GM12892 (cell line): ENCODE data around the gene KIAA1755.

ENCODE experiments used
- DNase-seq: peaks from one replicate; pipeline ENCODE4 v3.0.0; 2011; ENCODE audit not compliant: insufficient read length
- FAIRE-seq: peaks from 2 replicates; lab custom pipeline; 2011; peaks lifted over from hg19 to GRCh38; lab: Jason Lieb, UNC
- POLR2A ChIP-seq: IDR thresholded peaks from 2 replicates; pipeline ENCODE4 v1.6.1; 2011; ENCODE audit warnings: low read depth, low read length, control low read depth
- POLR2AphosphoS5 ChIP-seq: IDR thresholded peaks from 2 replicates; pipeline ENCODE4 v1.6.1; 2011; ENCODE audit warnings: low read depth, low read length, control low read depth
- TAF1 ChIP-seq: IDR thresholded peaks from 2 replicates; pipeline ENCODE4 v1.6.1; 2011; ENCODE audit warnings: low read depth, mild to moderate bottlenecking, control low read depth, low read length, borderline replicate concordance

KIAA1755 gene

DNA sequence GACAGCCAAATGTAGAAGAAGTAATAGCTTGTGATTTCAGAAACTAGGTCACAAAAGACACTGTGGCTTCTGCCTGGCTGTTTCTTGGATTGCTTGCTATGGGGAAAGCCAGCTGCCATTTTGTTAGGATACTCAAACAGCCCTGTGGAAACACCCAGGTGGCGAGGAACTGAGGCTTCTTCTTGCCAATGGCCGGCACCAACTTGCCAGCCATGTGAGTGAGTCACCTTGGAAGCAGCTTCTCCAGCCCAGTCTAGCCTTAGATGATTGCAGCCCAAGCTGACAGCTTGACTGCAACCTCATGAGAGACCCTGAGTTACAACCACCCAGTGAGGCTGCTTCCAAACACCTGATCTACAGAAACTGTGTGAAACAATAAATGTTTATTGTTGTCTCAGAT lies 11.9 kb upstream of the KIAA1755 start:
- no peak for FAIRE-seq
- DNase-seq = no peak
- TF ChIP-seq POLR2A (no peak), POLR2AphosphoS5 (no peak), TAF1 (no peak)

DNA sequence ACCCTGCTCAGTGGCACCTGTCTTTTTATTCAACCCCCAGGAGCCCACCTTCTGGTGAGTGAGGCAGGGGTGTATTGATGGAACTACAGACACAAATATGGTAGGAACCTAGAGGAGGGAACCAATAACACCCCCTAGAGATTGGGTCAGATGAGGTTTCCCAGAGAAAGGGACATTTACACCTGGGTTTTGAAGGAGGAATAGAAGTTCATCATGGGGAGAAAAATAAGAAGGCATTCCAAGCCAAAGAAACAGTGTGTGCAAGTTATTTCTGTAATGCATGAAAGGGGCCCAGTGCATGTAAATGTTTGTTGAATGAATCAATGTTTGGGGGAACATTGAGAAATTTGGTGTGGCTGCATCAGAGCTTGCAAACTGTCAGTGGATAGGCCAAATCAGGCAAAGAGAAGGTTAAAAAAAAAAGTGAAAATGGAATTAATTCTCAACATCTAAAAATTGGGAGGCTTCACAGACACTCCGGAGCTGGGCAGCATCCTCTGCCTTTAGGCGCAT lies 11.1 kb upstream of the KIAA1755 start:
- DNase-seq (no peak), FAIRE-seq (no peak)

DNA sequence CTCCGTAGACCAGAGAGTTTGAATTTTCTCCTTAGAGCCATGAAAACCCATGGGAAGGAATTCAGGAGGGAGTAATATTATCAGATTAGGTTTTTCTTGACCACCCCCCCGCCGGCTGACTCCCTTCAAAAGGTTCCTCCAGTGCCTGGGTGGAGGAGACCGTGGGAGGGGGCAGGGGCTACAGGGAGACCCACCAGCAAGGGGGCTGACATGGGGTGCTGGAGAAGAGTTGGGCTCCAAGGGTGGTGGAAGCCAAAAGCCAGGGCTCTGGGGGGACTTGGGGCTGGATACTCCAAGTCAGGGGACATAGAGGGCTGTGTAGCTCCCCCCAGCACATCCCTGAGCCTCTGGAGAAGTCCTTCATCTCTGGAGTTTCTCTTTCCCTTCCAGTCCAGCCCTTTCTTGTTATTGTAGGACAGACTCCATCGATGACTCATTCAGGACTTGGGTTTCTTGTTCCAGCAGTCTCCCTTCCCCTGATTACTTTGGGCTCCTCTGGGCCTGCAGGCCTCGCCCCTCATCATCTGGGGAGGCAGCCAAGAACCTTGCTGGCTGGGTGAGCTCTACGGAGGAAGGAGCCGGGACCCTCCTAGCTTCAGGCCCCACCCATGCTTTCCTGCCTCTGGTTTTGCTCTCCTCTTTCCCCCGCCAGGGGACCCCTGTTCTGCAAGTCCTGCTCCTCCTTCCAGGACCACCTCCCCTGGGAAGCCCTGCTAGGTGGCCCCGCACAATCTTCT lies 10.5 kb upstream of the KIAA1755 start:
- TF ChIP-seq TAF1 (no peak), POLR2A (no peak), POLR2AphosphoS5 (no peak)
- DNase-seq (no peak), FAIRE-seq (no peak)

More for the DNA sequence above, 11.1 kb upstream of the KIAA1755 start:
- TF ChIP-seq POLR2AphosphoS5 (no peak), POLR2A (no peak), TAF1 (no peak)

DNA sequence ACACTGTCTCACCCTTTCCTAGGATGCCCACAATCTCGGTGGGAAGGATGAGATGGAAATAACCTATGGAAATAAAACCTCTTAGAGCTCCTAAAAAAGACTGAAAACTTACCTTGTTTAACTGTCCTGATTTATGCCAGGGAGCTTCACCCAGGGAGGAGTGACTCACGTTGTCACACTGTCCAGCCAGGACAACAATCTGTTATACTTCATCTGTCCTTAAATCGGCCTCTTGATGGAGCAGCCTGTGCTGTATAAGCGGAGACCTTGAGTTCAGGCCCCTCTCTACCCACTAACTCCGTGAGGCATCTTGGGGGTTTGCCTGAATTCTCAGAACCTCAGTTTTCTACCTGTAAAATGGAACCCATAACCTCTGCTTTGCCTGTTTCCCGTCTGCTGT lies 9.2 kb upstream of the KIAA1755 start:
- no peak for DNase-seq
- no peak for TF ChIP-seq POLR2AphosphoS5
- no peak for TF ChIP-seq POLR2A
- TF ChIP-seq TAF1 = no peak
- no peak for FAIRE-seq

DNA sequence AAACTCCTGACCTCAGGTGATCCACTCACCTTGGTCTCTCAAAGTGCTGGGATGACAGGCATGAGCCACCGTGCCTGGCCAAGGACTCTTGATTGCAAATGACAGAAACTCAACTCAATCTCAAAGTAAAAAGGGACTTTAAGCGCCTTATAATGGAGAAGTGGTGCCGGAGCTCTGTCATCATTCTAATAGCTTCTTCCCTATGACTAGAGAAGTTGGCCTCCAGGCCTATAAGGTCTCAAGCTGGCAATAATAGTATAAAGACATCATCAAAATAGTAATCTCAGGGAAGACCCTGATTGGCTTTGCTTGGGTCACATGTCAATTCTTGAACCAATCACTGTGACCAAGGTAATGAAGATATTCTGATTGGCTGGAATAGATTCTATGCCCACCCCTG lies 8.5 kb upstream of the KIAA1755 start:
- TF ChIP-seq POLR2AphosphoS5 = no peak
- TF ChIP-seq POLR2A = no peak
- TF ChIP-seq TAF1 = no peak
- FAIRE-seq = no peak

DNA sequence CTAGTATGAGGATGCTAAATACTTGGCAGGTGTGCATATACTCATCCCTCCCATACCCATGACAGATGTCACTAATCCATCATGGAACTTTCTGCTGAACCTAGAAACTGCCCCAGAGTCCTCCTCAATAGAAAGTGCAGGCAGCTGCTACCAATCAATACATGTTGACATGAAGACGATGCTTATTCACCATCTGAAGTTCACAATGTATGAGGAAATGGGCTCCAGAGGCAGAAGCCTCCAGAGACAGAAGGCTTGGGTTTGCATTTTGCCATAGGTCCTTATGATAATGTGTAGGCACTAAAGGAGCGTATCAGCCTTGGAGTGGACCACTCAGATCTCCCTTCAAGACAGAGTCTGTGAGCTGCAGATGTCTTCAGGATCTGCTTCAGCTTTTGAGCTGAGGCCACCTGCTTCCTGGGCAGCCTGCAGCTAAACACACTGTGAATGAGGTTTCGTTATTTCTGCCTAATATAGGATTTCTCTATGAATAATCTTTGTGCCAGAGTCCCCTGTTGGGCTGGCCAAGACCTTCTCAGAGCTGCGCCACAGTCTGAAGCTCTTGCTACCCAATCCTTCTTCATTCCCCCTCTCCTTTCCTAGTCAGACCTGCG lies 7.5 kb upstream of the KIAA1755 start:
- TF ChIP-seq TAF1 = no peak
- TF ChIP-seq POLR2A = no peak
- no peak for TF ChIP-seq POLR2AphosphoS5
- no peak for FAIRE-seq

More for the DNA sequence above, 8.5 kb upstream of the KIAA1755 start:
- no peak for DNase-seq

DNA sequence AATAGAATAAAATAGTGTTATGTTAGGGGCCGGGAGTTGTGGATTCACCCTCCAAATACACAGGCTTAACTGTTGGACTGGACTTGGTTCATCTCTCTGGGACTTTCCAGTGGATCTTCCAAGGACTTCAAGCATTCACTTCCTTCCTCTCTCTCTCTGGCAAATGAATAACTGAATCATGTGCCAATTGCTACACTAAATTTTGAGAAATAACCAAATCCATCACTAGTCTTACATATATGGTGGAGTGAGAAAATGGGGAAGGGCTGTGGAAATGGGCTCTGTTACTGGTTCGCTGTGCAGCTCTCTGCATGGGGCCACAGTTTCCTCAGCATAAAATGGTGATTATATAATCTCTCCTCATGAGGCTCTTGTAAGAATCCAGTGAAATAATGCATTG lies 6.8 kb upstream of the KIAA1755 start:
- FAIRE-seq (no peak), DNase-seq (no peak)
- TF ChIP-seq POLR2A (no peak), TAF1 (no peak), POLR2AphosphoS5 (no peak)

More for the DNA sequence above, 7.5 kb upstream of the KIAA1755 start:
- DNase-seq = no peak

DNA sequence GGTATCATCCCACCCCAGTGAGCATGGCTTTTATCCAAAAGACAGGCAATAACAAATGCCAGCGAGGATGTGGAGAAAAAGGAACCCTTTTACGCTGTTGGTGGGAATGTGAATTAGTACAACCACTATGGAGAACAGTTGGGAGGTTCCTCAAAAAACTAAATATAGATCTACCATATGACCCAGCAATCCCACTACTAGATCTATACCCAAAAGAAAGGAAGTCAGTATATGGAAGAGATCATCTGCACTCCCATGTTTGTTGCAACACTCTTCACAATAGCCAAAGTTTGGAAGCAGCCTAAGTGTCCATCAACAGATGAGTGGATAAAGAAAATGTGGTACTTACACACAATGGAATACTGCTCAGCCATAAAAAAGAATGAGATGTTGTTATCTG lies 5.9 kb upstream of the KIAA1755 start:
- DNase-seq = no peak
- TF ChIP-seq TAF1 = no peak
- TF ChIP-seq POLR2AphosphoS5 = no peak
- TF ChIP-seq POLR2A = no peak
- FAIRE-seq = no peak

DNA sequence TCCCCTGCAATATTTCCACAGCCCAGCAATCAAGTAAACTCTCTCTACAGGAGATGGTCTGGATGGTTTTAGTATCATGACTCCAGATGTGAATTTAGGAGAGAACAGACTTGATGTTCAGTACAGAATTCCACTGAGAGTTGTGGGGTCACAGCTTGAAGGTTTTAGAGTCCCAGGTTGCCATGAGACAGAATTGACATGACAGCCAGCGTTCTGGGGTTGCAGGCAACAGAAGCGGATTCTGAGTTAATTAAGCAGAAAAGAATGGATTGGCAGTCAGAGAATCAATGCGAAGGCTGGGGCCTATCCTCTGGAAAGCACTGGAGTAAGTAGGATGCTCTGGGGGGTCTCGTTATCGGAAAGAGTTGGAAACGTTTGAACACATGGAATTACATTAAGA lies 2.4 kb upstream of the KIAA1755 start:
- DNase-seq = no peak
- FAIRE-seq = no peak
- no peak for TF ChIP-seq POLR2A
- TF ChIP-seq TAF1 = no peak
- TF ChIP-seq POLR2AphosphoS5 = no peak

DNA sequence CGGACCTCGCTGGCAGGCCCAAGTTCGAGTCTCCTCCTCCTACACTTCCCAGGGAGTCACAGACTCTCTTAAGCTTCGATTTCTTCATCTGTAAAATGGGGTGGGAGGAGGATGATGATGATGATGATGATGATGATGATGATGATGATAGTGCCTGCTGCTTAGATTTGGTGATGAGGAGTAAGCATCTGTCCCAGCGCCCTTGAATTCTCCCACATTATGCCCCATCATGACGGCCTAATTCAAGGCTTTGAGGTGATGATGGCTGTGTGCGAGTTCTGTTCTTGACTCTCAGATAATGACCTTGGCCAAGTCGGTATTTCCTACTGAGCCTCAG lies 487 bp upstream of the KIAA1755 start:
- no peak for DNase-seq
- TF ChIP-seq TAF1 (no peak), POLR2AphosphoS5 (no peak), POLR2A (no peak)
- FAIRE-seq = no peak

DNA sequence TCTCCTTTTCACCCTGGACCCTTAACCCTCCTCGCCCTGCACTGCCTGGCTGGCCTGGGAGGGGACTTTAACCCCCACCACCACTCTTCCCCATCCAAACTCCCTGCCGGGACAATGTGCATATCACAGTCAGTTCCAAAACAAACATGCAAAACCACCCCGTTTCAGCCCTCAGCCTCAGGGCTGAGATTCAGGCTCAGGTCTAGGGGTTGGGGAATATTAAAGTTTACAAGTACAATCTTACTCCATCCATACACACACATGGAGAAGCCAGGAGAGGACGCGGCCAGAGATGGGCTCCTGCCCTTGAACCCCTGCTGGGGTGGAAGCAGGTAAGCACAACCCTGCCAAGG lies 534 bp downstream of the KIAA1755 start:
- TF ChIP-seq POLR2A = no peak
- TF ChIP-seq POLR2AphosphoS5 = no peak
- no peak for TF ChIP-seq TAF1
- FAIRE-seq (no peak), DNase-seq (no peak)
